ENCODE measurements around the gene MIPOL1. TPM values are rescaled to one million over a fixed set of nuclear protein-coding genes. Genes with fewer than 3 reads are reported as not detected.

Gene MIPOL1
- total and polyA plus RNA-seq, 7 donors, result 0.77 to 5.6 (median 5.1) TPM

- WGBS, 3 donors, result 90 to 99% (median 94%) methylated on average over 3 of the region's 3 CpGs
- ATAC-seq (no peak), DNase-seq (no peak)
- intact Hi-C loops (cut with DNase I), result no loop called here
- Histone ChIP-seq H3K27ac (no peak overlapping the region), H3K9me3 (no peaks in the 10 kb centered on the region), H3K27me3 (ENCODE audit: insufficient read depth in 3 of 3, low read length in 2 of 3) (no peaks in the 10 kb centered on the region), H3K36me3 (ENCODE audit: insufficient read depth in 1 of 2, low read depth in 1 of 2) (no peaks in the 10 kb centered on the region), H3K4me1 (no peaks in the 10 kb centered on the region), H3K4me3 (no peak overlapping the region)
- no peak for TF ChIP-seq CTCF (IDR thresholded peaks at IDR 0.05)
Observed at GRCh38 chr14:37413504-37414003, 215.8 kb downstream of the MIPOL1 start.

DNA sequence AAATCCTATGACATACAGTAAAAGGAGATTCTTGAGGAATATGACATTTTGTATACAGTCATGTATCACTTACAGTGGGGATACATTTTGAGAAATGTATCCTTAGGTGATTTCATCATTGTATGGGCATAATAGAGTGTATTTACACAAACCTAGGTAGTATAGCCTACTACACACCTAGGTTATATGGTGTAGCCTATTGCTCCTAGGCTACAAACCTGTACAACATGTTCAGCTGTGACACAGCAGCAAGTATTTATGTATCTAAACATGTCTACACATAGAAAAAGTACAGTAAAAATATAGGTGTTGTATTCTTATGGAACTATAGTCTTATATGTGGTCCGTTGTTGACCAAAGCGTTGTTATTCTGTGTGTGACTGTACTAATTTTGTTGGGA lies 218.5 kb downstream of the MIPOL1 start:
- no peak overlapping the region for H3K27ac ChIP-seq
- no peak for TF ChIP-seq CTCF (IDR thresholded peaks at IDR 0.05)
- DNase-seq (no peak), ATAC-seq (no peak)
- H3K36me3 ChIP-seq (ENCODE audit: insufficient read depth in 1 of 2, low read depth in 1 of 2), result no peaks in the 10 kb centered on the region
- no peaks in the 10 kb centered on the region for H3K4me1 ChIP-seq
- H3K27me3 ChIP-seq (ENCODE audit: insufficient read depth in 3 of 3, low read length in 2 of 3), result no peaks in the 10 kb centered on the region
- intact Hi-C loops (cut with DNase I), result no loop called here
- WGBS, 3 donors, result 94 to 100% (median 96%) methylated on average over 2 of the region's 2 CpGs
- H3K9me3 ChIP-seq, result no peaks in the 10 kb centered on the region
- no peak overlapping the region for H3K4me3 ChIP-seq

- Histone ChIP-seq H3K4me1 (no peaks in the 10 kb centered on the region), H3K36me3 (ENCODE audit: insufficient read depth in 1 of 2, low read depth in 1 of 2) (no peaks in the 10 kb centered on the region), H3K27me3 (ENCODE audit: insufficient read depth in 3 of 3, low read length in 2 of 3) (no peaks in the 10 kb centered on the region), H3K27ac (no peak overlapping the region), H3K4me3 (no peak overlapping the region), H3K9me3 (no peaks in the 10 kb centered on the region)
- ATAC-seq (no peak), DNase-seq (no peak)
- WGBS, 3 donors, result 96 to 98% (median 97%) methylated on average over 1 of the region's 1 CpG
- intact Hi-C loops (cut with DNase I), result no loop called here
- no peak for TF ChIP-seq CTCF (IDR thresholded peaks at IDR 0.05)
Observed at GRCh38 chr14:37417151-37417550, 219.4 kb downstream of the MIPOL1 start.

- Histone ChIP-seq H3K9me3 (no peaks in the 10 kb centered on the region), H3K27ac (no peak overlapping the region), H3K36me3 (ENCODE audit: insufficient read depth in 1 of 2, low read depth in 1 of 2) (no peaks in the 10 kb centered on the region), H3K4me1 (no peaks in the 10 kb centered on the region), H3K4me3 (no peak overlapping the region), H3K27me3 (ENCODE audit: insufficient read depth in 3 of 3, low read length in 2 of 3) (no peaks in the 10 kb centered on the region)
- TF ChIP-seq CTCF (IDR thresholded peaks at IDR 0.05), result no peak
- no peak for ATAC-seq
- intact Hi-C loops (cut with DNase I), result no loop called here
- no peak for DNase-seq
- WGBS, 3 donors, result 56 to 73% (median 62%) methylated on average over 1 of the region's 1 CpG
Observed at GRCh38 chr14:37417833-37418232, 220.1 kb downstream of the MIPOL1 start.

GRCh38 chr14:37420622-37421021 lies 222.9 kb downstream of the MIPOL1 start:
- no peak for DNase-seq
- WGBS, 3 donors, result 62 to 67% (median 63%) methylated on average over 2 of the region's 2 CpGs
- Histone ChIP-seq H3K9me3 (no peaks in the 10 kb centered on the region), H3K4me3 (no peak overlapping the region), H3K36me3 (ENCODE audit: insufficient read depth in 1 of 2, low read depth in 1 of 2) (no peaks in the 10 kb centered on the region), H3K27ac (no peak overlapping the region), H3K27me3 (ENCODE audit: insufficient read depth in 3 of 3, low read length in 2 of 3) (no peaks in the 10 kb centered on the region), H3K4me1 (no peaks in the 10 kb centered on the region)
- no peak for ATAC-seq
- intact Hi-C loops (cut with DNase I), result no loop called here
- TF ChIP-seq CTCF (IDR thresholded peaks at IDR 0.05), result no peak

Data from psoas muscle (tissue), 8 donors.